GM12891 (cell line): ENCODE measurements around the gene RBM19.

Source experiments
- DNase-seq: peaks from one replicate; pipeline ENCODE4 v3.0.0; 2011; ENCODE audit warnings: low spot score; ENCODE audit not compliant: insufficient read length
- FAIRE-seq: peaks from 2 replicates; lab custom pipeline; 2011; peaks lifted over from hg19 to GRCh38; lab: Jason Lieb, UNC
- PAX5 ChIP-seq: IDR thresholded peaks from 2 replicates; pipeline ENCODE4 v1.6.1; 2011; ENCODE audit warnings: low read length, moderate library complexity, mild to moderate bottlenecking; ENCODE audit not compliant: insufficient read depth, severe bottlenecking
- POLR2A ChIP-seq: IDR thresholded peaks from 2 replicates; pipeline ENCODE4 v1.6.1; 2011; ENCODE audit warnings: low read depth, low read length, control low read depth
- POLR2AphosphoS5 ChIP-seq: IDR thresholded peaks from 2 replicates; pipeline ENCODE4 v1.6.1; 2011; ENCODE audit warnings: low read depth, low read length, control low read depth
- POU2F2 ChIP-seq: IDR thresholded peaks from 2 replicates; pipeline ENCODE4 v1.6.1; 2011; ENCODE audit warnings: low read depth, mild to moderate bottlenecking, control low read depth, low read length, moderate library complexity
- SPI1 ChIP-seq: IDR thresholded peaks from 2 replicates; pipeline ENCODE4 v1.6.1; 2011; ENCODE audit warnings: low read depth, low read length, control low read depth
- TAF1 ChIP-seq: IDR thresholded peaks from 2 replicates; pipeline ENCODE4 v1.6.1; 2011; ENCODE audit warnings: low read depth, low read length, control low read depth

RBM19 gene

DNA sequence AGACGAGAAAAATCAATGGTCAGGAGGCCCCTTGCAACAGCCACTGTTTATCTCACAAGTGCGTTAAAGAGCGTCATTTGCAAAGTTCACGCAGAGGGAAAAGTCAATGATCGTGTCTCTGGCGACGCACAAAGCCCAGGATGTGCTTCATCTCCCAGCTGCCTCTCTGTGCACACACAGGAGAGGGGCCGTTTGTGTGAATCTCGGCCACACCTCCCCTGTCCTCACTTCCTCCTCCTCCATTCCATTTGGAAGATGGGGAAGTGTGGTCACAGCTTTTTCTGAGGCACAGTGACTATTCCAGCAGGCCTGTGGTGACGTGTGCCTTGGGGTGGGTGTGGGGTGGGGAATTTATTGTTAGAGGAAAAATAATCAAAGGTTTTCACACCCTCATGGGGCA is 90.4 kb downstream of the RBM19 start:
- no peak for TF ChIP-seq TAF1
- no peak for TF ChIP-seq POLR2AphosphoS5
- no peak for TF ChIP-seq POLR2A
- TF ChIP-seq PAX5 = no peak
- TF ChIP-seq POU2F2 = no peak
- no peak for TF ChIP-seq SPI1
- FAIRE-seq (no peak), DNase-seq (no peak)

DNA sequence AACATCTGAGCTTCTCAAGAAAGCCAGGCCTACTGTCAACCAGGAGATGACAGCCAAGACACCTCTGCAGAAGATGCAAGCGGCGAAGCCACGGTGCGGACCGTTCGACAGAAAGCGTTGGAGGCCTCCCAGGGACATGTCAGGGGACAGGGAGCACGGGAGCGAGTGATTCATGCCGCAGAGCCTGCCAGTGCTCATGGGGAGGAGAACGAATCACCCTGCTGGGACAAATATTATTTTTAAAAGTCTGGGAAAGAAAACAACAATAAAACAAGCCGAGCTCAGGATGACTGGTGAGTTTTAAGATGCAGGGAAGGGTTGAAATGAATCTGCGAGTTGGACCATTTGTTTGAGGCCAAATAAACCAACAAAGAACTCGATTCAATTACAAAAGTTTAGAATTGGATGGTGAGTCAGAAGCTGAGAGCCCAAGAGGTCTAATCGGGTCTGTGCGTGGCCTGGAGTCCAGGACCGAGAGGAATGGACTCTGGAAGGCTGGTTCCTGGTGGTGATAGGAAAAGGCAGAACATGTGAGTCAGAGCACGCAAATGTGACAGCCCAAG is 91.0 kb downstream of the RBM19 start:
- FAIRE-seq (no peak), DNase-seq (no peak)
- TF ChIP-seq PAX5 (no peak), POLR2AphosphoS5 (no peak), TAF1 (no peak), POLR2A (no peak), SPI1 (no peak), POU2F2 (no peak)

DNA sequence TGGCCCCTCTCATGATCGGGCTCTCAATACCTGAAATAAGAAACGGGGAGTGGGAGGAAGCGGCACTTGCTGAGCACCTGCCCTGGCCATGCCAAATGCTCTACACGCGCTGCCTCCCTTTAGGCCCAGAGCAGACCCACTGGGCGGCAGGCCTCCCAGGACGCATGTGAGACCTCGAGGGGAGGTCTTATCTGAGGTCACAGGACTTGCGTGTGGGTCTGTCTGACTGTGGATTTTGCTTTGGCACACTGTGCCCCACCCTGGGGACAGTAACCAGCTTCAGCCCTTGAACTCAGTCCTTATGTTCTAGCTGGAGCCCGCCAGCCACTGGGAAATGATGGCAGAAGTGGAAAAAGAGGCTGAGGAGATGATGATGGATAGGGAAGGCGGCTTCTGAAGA is 91.8 kb downstream of the RBM19 start:
- DNase-seq (no peak), FAIRE-seq (no peak)
- TF ChIP-seq POLR2AphosphoS5 (no peak), POLR2A (no peak), PAX5 (no peak), SPI1 (no peak), POU2F2 (no peak), TAF1 (no peak)

DNA sequence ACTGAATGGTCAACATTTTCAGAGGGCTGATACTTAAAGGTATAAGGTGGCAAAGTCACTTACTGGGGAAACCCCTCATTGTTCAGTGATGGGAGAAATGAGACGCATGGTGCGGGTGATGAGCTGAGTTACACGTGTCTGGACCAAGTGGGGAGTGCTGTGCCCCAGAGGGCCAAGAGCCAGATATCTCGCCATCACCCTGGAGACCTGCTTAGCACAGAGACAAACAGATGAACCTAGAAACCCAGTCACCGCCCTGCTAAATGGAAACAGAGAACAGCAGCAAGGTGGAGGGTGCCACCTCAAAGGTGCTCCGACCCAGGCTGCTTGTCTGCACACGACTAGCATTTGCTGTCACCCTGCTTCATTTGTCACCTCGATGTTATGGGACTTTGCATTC is 92.4 kb downstream of the RBM19 start:
- DNase-seq (no peak), FAIRE-seq (no peak)
- TF ChIP-seq TAF1 (no peak), POU2F2 (no peak), SPI1 (no peak), POLR2AphosphoS5 (no peak), PAX5 (no peak), POLR2A (no peak)

DNA sequence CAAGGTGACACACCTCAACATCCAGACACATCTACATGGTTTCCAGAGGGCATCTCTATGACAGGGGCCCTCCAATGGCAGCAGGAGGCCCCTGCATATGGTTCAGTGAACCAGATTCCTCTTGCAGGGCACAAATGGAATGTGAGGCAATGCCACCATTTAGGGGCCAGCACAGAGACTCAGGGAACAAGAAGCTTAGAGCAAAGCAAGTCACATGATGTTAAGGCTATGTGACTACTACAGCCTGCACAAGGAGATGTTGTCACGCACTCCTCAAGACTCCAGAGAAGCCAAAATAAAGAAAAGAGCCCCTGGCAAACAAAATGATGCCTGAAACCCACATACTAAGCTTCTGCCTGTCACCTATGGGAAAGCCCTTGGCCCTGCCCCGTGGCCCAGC is 95.2 kb downstream of the RBM19 start:
- FAIRE-seq (no peak), DNase-seq (no peak)
- TF ChIP-seq POLR2AphosphoS5 (no peak), TAF1 (no peak), POU2F2 (no peak), PAX5 (no peak), POLR2A (no peak), SPI1 (no peak)

DNA sequence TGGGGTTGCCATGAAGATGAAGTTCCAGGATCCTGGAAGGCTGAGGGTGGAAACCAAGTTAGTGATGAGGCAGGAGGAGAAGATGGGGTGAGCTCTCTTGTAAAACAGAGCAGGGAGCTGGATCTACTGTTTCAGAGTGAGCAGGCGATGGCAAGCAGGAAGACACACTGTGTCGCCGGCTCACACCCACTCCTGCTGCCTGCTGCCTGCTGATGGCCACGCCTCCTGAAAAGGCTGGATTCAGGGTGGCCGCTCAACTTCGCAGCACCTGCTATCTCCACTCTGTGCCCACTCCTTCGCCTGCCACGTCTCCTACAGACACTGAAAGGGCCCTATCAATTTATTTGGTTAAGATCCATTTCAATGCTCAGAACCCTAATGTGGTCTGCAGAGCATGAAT is 96.1 kb downstream of the RBM19 start:
- DNase-seq = no peak
- FAIRE-seq = no peak
- TF ChIP-seq POLR2A (no peak), TAF1 (no peak), POLR2AphosphoS5 (no peak), PAX5 (no peak), SPI1 (no peak), POU2F2 (no peak)

DNA sequence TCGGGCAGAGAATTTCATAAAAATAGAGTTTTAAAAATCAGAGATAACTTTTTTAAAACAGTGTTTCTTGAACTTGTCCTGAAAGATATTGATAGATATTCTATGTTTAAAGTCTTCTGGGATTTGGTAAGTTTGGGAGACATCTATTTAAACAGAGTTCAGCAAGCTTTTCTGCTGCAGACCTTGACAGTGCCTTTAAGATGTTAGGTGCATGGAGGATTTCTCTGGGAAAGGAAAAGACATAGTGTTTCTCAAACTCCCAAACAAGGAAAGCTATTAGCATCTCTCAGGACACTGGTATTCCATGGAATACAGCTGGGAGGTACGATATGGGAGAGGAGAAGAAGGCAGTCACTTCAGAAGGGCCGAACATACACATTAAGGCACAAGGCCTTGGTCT is 97.8 kb downstream of the RBM19 start:
- no peak for FAIRE-seq
- no peak for TF ChIP-seq TAF1
- no peak for TF ChIP-seq POLR2AphosphoS5
- no peak for TF ChIP-seq SPI1
- TF ChIP-seq POLR2A = no peak
- no peak for TF ChIP-seq POU2F2
- TF ChIP-seq PAX5 = no peak
- DNase-seq = no peak

DNA sequence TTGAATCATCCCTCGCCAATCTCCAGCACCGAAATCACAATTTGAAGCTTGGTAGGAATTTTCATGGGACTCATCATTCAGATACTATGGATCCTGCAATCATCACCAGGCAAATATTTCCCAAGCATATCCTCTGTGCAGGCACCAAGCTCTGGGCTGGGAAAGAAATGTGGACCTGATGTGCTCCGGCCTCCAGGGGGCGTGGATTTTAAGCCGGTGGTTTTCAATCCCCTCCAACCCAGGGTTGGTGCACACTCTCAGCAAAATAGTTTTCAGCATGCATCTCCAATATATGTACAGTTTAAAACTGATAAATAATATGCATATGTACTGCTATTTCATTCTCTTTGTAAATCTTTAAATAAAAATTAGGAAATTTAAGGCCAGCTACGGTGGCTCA is 98.9 kb downstream of the RBM19 start:
- DNase-seq (no peak), FAIRE-seq (no peak)
- no peak for TF ChIP-seq SPI1
- TF ChIP-seq TAF1 = no peak
- TF ChIP-seq POLR2AphosphoS5 = no peak
- no peak for TF ChIP-seq POLR2A
- no peak for TF ChIP-seq POU2F2

DNA sequence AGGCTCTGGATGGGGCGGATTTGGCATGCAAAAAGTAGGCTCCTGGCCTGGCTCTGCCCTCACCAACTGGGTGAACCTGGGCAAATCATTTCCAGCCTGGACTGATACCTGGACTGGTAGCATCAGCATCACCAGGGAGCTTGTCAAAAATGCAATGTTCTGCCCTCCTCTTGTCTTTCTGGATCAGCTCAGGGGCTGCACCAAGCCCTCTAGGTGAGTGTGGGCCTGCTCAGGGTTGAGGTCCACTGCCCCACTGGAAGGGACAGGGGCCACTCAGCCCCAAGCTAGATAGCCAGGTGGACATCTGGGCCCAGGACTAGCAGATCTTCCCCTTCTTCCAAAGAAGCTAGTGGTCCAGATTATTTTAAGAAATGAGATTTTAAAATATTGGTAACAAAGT is 99.6 kb downstream of the RBM19 start:
- DNase-seq (no peak), FAIRE-seq (no peak)
- TF ChIP-seq PAX5 (no peak), SPI1 (no peak), POU2F2 (no peak), POLR2A (no peak), TAF1 (no peak)

DNA sequence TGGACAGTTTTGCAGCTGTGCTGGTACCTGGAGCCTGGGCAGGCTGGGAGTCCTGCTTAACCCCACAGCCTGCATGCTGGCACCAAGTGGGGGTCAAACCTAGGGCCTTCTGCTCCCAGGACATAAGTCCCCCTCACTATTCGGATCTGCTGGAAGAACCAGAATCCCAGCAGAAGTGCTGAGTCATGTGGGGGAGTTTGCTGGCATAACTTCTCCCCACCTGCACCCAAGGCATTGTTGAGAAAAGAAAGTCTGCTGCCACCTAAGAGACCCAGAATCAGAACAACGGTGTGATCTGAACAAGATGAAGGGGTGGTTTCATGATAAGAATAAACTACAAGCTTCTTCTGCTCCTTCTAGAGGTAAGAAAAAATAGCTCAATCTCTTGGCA is 102.7 kb downstream of the RBM19 start:
- TF ChIP-seq POLR2AphosphoS5 (no peak), POU2F2 (no peak), PAX5 (no peak), TAF1 (no peak), POLR2A (no peak), SPI1 (no peak)
- no peak for DNase-seq
- no peak for FAIRE-seq

DNA sequence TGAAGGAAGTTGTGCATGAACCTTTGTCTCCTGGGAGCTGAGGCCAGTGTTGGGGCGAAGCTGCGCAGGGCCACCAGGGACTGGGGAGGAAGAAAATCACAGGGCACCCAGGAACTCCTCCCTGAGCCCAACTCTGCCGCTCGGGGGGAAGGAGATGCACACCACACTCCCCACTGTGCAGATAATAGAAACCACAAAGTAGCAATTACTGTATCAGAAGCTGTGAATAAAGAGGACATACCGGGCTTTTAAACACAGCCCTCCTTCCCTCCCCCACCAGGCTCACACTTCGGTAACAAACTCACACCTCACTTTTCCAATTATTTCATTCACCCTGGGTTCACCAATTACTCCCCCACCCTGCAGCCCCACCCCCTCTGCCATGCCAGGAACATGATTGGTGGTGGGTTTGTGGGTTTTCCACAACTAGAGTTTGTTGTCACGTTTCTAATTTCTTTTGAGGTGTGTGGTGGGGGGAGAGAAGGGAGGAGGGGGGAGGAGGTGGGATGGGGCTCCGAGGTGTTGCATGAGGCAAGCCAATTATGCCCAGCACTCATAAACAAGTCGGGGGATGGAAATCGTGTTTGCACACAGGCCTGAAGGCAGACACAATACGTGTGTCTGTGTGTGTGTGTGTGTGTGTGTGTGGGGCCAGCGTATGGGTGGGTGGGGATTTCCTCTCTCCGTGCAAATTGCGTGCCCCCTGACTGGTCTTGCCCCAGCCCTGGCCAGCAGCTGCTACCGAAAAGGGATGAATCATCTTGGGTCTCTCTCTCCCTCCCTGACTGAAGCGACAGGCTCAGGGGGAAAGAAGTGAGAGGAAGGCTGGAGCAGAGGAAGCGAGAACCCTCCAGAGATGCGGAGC is 103.3 kb downstream of the RBM19 start:
- TF ChIP-seq SPI1 = no peak
- no peak for TF ChIP-seq POU2F2
- TF ChIP-seq POLR2A = no peak
- TF ChIP-seq TAF1 = no peak
- no peak for TF ChIP-seq POLR2AphosphoS5
- FAIRE-seq = peak; percentile 57
- DNase-seq = no peak
